IMR-90 (cell line): Measurements from ENCODE around the gene DHRS3. TPM values are rescaled to one million over a fixed set of nuclear protein-coding genes. Genes with fewer than 3 reads are reported as not detected.

ENCODE experiments used
- ATAC-seq: fragments of 200-7000 bp; cut with Tn5 transposase; 2 replicates; pipeline ENCODE4 v1.9.1; 2020; ENCODE audit warnings: low read depth, mild to moderate bottlenecking, moderate library complexity
- BruUV-seq: library from RNA; stranded (reverse); fragments of 400-500 nt; replicated peaks from 2 replicates; lab custom pipeline; 2021; lab: Mats Ljungman, UMichigan
- CTCF ChIA-PET: fragments of 300-600 bp; formaldehyde crosslinking; extraction: SDS; loops from one replicate; lab custom pipeline; 2021; ENCODE audit warnings: antibody characterized with exemption; lab: Yijun Ruan, JAX
- POLR2A ChIA-PET: fragments of 300-600 bp; sonication (Branson Sonifier 250); formaldehyde crosslinking; loops from one replicate; lab custom pipeline; 2022; ENCODE audit warnings: antibody characterized with exemption; ENCODE audit not compliant: unreplicated experiment; lab: Charles Lee
- DNase-seq: peaks from one replicate; pipeline ENCODE4 v3.0.0; 2013
- H2AFZ ChIP-seq: replicated peaks from 2 replicates; pipeline ENCODE3; 2013; ENCODE audit warnings: low read length, mild to moderate bottlenecking; ENCODE audit not compliant: poor library complexity
- H2AK5ac ChIP-seq: 2 replicates; pipeline ENCODE4 v1.6.1; 2013; ENCODE audit warnings: low read depth, low read length, inconsistent platforms
- H2AK9ac ChIP-seq: replicated peaks from 2 replicates; pipeline ENCODE3; 2013; ENCODE audit warnings: mild to moderate bottlenecking, low read depth, low read length, moderate library complexity; ENCODE audit not compliant: poor library complexity
- H2BK120ac ChIP-seq: 2 replicates; pipeline ENCODE4 v1.6.1; 2013; ENCODE audit warnings: low read depth, low read length, inconsistent platforms
- H2BK15ac ChIP-seq: 3 replicates; pipeline ENCODE4 v1.6.1; 2013; ENCODE audit warnings: low read depth, low read length, inconsistent platforms
- H2BK20ac ChIP-seq: 2 replicates; pipeline ENCODE4 v1.6.1; 2013; ENCODE audit warnings: low read depth, mild to moderate bottlenecking, inconsistent platforms, low read length, moderate library complexity
- H2BK5ac ChIP-seq: 2 replicates; pipeline ENCODE4 v1.6.1; 2013; ENCODE audit warnings: mild to moderate bottlenecking, low read depth, low read length, inconsistent platforms; ENCODE audit not compliant: poor library complexity, severe bottlenecking
- H3K14ac ChIP-seq: replicated peaks from 2 replicates; pipeline ENCODE4 v1.6.1; 2013; ENCODE audit warnings: low read depth, low read length, inconsistent platforms
- H3K18ac ChIP-seq: 2 replicates; pipeline ENCODE4 v1.6.1; 2013; ENCODE audit warnings: low read depth, low read length, control low read depth
- H3K23ac ChIP-seq: 2 replicates; pipeline ENCODE4 v1.6.1; 2013; ENCODE audit warnings: low read depth, low read length, inconsistent platforms
- H3K27ac ChIP-seq: 2 replicates; pipeline ENCODE4 v1.5.1; 2013; ENCODE audit warnings: mild to moderate bottlenecking, control low read depth, low read length; ENCODE audit not compliant: insufficient read depth
- H3K27me3 ChIP-seq: 2 replicates; pipeline ENCODE4 v1.6.1; 2013; ENCODE audit warnings: low read length; ENCODE audit not compliant: control insufficient read depth, insufficient read depth
- H3K36me3 ChIP-seq: 2 replicates; pipeline ENCODE4 v1.6.1; 2013; ENCODE audit warnings: low read length, mixed read lengths; ENCODE audit not compliant: control insufficient read depth, insufficient read depth
- H3K4ac ChIP-seq: 2 replicates; pipeline ENCODE4 v1.6.1; 2013; ENCODE audit warnings: low read depth, low read length, inconsistent platforms
- H3K4me1 ChIP-seq: 2 replicates; pipeline ENCODE4 v1.6.1; 2013; ENCODE audit warnings: low read length, mixed read lengths; ENCODE audit not compliant: control insufficient read depth, insufficient read depth
- H3K4me2 ChIP-seq: 2 replicates; pipeline ENCODE4 v1.6.1; 2013; ENCODE audit warnings: low read depth, mild to moderate bottlenecking, control low read depth, low read length, moderate library complexity
- H3K4me3 ChIP-seq: 2 replicates; pipeline ENCODE4 v1.5.1; 2013; ENCODE audit warnings: low read depth, mild to moderate bottlenecking, control low read depth, low read length, moderate library complexity; ENCODE audit not compliant: insufficient read depth
- H3K56ac ChIP-seq: 2 replicates; pipeline ENCODE4 v1.6.1; 2013; ENCODE audit warnings: low read length, inconsistent platforms; ENCODE audit not compliant: insufficient read depth; ENCODE audit errors: extremely low read depth
- H3K79me1 ChIP-seq, 2 experiments: 2 replicates each; pipeline ENCODE4 v1.6.1; 2013; ENCODE audit warnings: low read length in 2 of 2, inconsistent platforms in 1 of 2, low read depth in 1 of 2
- H3K9ac ChIP-seq: 2 replicates; pipeline ENCODE4 v1.6.1; 2013; ENCODE audit warnings: low read depth, low read length, control low read depth
- H3K9me1 ChIP-seq: 2 replicates; pipeline ENCODE4 v1.6.1; 2013; ENCODE audit warnings: low read length, inconsistent platforms; ENCODE audit not compliant: insufficient read depth
- H3K9me3 ChIP-seq: 2 replicates; pipeline ENCODE4 v1.6.1; 2013; ENCODE audit warnings: low read length; ENCODE audit not compliant: control insufficient read depth, insufficient read depth
- H4K20me1 ChIP-seq: 2 replicates; pipeline ENCODE4 v1.6.1; 2013; ENCODE audit warnings: low read length, inconsistent platforms; ENCODE audit not compliant: insufficient read depth
- H4K5ac ChIP-seq: 2 replicates; pipeline ENCODE4 v1.6.1; 2013; ENCODE audit warnings: mild to moderate bottlenecking, low read depth, low read length, control low read depth
- H4K8ac ChIP-seq, 2 experiments: 2 replicates each; pipeline ENCODE4 v1.6.1; 2013; ENCODE audit warnings: low read depth in 2 of 2, low read length in 2 of 2, control low read depth in 1 of 2, inconsistent platforms in 1 of 2
- H4K91ac ChIP-seq: 2 replicates; pipeline ENCODE4 v1.6.1; 2013; ENCODE audit warnings: low read depth, low read length, inconsistent platforms; ENCODE audit not compliant: insufficient read depth
- CEBPB ChIP-seq: IDR thresholded peaks from 2 replicates; pipeline ENCODE4 v1.6.1; 2012; ENCODE audit warnings: low read depth, low read length, improper control_type of control experiment
- CHD1 ChIP-seq: IDR thresholded peaks from 2 replicates; pipeline ENCODE4 v1.6.1; 2012; ENCODE audit warnings: low read depth, low read length, improper control_type of control experiment
- FOS ChIP-seq: fragments of 150-350 bp; IDR thresholded peaks from 2 replicates; pipeline ENCODE4 v1.6.1; 2016; ENCODE audit warnings: low read depth, low read length
- MAFK ChIP-seq: IDR thresholded peaks from 2 replicates; pipeline ENCODE4 v1.6.1; 2012; ENCODE audit warnings: low read depth, low read length, improper control_type of control experiment
- MAZ ChIP-seq: IDR thresholded peaks from 2 replicates; pipeline ENCODE4 v1.6.1; 2012; ENCODE audit warnings: low read depth, mild to moderate bottlenecking, low read length, improper control_type of control experiment, moderate library complexity, borderline replicate concordance
- MXI1 ChIP-seq: IDR thresholded peaks from 2 replicates; pipeline ENCODE4 v1.6.1; 2012; ENCODE audit warnings: low read depth, mild to moderate bottlenecking, low read length, moderate library complexity, borderline replicate concordance
- NFE2L2 ChIP-seq: fragments of 150-350 bp; IDR thresholded peaks from 2 replicates; pipeline ENCODE4 v1.6.1; 2016; ENCODE audit warnings: low read depth, mild to moderate bottlenecking, low read length
- RCOR1 ChIP-seq: IDR thresholded peaks from 2 replicates; pipeline ENCODE4 v1.6.1; 2012; ENCODE audit warnings: mild to moderate bottlenecking, low read length, improper control_type of control experiment; ENCODE audit not compliant: insufficient replicate concordance
- RFX5 ChIP-seq: IDR thresholded peaks from 2 replicates; pipeline ENCODE4 v1.8.0; 2012; ENCODE audit warnings: low read depth, mild to moderate bottlenecking, low read length, moderate library complexity
- SMC3 ChIP-seq: fragments of 150-350 bp; IDR thresholded peaks from 2 replicates; pipeline ENCODE4 v1.6.1; 2016; ENCODE audit warnings: low read depth, mild to moderate bottlenecking, antibody characterized with exemption, low read length, moderate library complexity
- USF2 ChIP-seq: fragments of 150-350 bp; IDR thresholded peaks from 2 replicates; pipeline ENCODE4 v1.6.1; 2017; ENCODE audit warnings: mild to moderate bottlenecking, antibody characterized with exemption, low read length, low read depth
- WGBS, 2 experiments: methylation state at CpG; one replicate each; pipeline versions ENCODE4 v1.1.5 to v1.1.7; 2013; ENCODE audit warnings: missing lambda C conversion rate in 2 of 2; ENCODE audit not compliant: insufficient read length in 1 of 2; ENCODE audit errors: extremely low coverage in 2 of 2; 5-methylcytosine and 5-hydroxymethylcytosine counted together
- dilution Hi-C: fragments of 300-500 bp; cut with HindIII; formaldehyde crosslinking; loops from one replicate; pipeline ENCODE4 v1.14.3; 2018; ENCODE audit warnings: low sequenced_read_pairs; ENCODE audit not compliant: unreplicated experiment
- in situ Hi-C: fragments of 300-500 bp; cut with MboI; formaldehyde crosslinking; loops from 3 replicates; pipeline ENCODE4 v1.14.3; 2019; ENCODE audit warnings: low sequenced_read_pairs, inconsistent platforms, mixed read lengths
- intact Hi-C: fragments of 100-400 bp; cut with micrococcal nuclease; formaldehyde crosslinking; loops from 2 replicates; pipeline ENCODE4 v1.10.0; 2022
- polyA plus RNA-seq, 3 experiments: library from polyadenylated mRNA; depleted of rRNA; stranded (reverse); fragments of >200 nt; gene quantifications; 2 replicates each; pipeline ENCODE4 v1.2.3, GENCODE V29; 2012; ENCODE audit warnings: low replicate concordance in 1 of 3
- total RNA-seq: library from RNA; depleted of rRNA; stranded (reverse); fragments of >200 nt; gene quantifications from 2 replicates; pipeline ENCODE4 v1.2.3, GENCODE V29; 2012
- TF ChIP-seq, protein P1 (sequence below): conservative IDR thresholded peaks from 2 replicates; pipeline ENCODE4 v1.5.1; 2012; ENCODE audit warnings: mild to moderate bottlenecking, low read depth, low read length, improper control_type of control experiment
- TF ChIP-seq, protein P2 (sequence below): fragments of 150-350 bp; IDR thresholded peaks from 2 replicates; pipeline ENCODE4 v1.6.1; 2016; ENCODE audit warnings: low read depth, mild to moderate bottlenecking, low read length, moderate library complexity, borderline replicate concordance

Gene DHRS3
- total and polyA plus RNA-seq, 2 of the 4 experiments (the other 2 are of a cell fraction) = 11.2 to 14.5 TPM

GRCh38 chr1:12531179-12531499 lies 86.9 kb downstream of the DHRS3 start:
- CTCF ChIA-PET = no interaction called here
- Histone ChIP-seq H3K79me1 (no peaks in the 10 kb centered on the region), H3K4me1 (peaks cover 4% of the 10 kb centered on the region), H3K18ac (no peak overlapping the region), H3K23ac (no peak overlapping the region), H4K20me1 (no peaks in the 10 kb centered on the region), H4K8ac (no peak overlapping the region), H3K27ac (no peak overlapping the region), H3K4ac (no peak overlapping the region), H2AK9ac (no peak overlapping the region), H2BK120ac (no peak overlapping the region), H3K56ac (no peak overlapping the region), H3K9ac (no peak overlapping the region), H3K4me3 (no peak overlapping the region), H3K36me3 (no peaks in the 10 kb centered on the region), H4K5ac (no peak overlapping the region), H3K4me2 (no peak overlapping the region), H3K9me3 (no peaks in the 10 kb centered on the region), H2BK15ac (no peak overlapping the region), H3K27me3 (no peaks in the 10 kb centered on the region), H2BK5ac (no peak overlapping the region), H3K14ac (no peak overlapping the region), H3K9me1 (0 out of 2 replicates have a peak, but pooled peaks cover 4% of the 10 kb centered on the region), H2AK5ac (no peak overlapping the region), H2AFZ (no peak overlapping the region), H4K91ac (no peak overlapping the region), H2BK20ac (no peak overlapping the region)
- in situ Hi-C loops (no loop called here), intact Hi-C loops (no loop called here), dilution Hi-C loops (no loop called here)
- POLR2A ChIA-PET = no interaction called here
- ATAC-seq (no peak), DNase-seq (no peak)
- no TSS peak for BruUV-seq
- WGBS, 2 experiments = 80% methylated on average over 1 of the region's 1 CpG; no CpG with 5 or more reads in 1 of the 2 experiments
- no peak for TF ChIP-seq MAZ
- TF ChIP-seq, protein P1, sequence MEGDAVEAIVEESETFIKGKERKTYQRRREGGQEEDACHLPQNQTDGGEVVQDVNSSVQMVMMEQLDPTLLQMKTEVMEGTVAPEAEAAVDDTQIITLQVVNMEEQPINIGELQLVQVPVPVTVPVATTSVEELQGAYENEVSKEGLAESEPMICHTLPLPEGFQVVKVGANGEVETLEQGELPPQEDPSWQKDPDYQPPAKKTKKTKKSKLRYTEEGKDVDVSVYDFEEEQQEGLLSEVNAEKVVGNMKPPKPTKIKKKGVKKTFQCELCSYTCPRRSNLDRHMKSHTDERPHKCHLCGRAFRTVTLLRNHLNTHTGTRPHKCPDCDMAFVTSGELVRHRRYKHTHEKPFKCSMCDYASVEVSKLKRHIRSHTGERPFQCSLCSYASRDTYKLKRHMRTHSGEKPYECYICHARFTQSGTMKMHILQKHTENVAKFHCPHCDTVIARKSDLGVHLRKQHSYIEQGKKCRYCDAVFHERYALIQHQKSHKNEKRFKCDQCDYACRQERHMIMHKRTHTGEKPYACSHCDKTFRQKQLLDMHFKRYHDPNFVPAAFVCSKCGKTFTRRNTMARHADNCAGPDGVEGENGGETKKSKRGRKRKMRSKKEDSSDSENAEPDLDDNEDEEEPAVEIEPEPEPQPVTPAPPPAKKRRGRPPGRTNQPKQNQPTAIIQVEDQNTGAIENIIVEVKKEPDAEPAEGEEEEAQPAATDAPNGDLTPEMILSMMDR = no peak
- TF ChIP-seq CEBPB = no peak
- TF ChIP-seq, protein P2, sequence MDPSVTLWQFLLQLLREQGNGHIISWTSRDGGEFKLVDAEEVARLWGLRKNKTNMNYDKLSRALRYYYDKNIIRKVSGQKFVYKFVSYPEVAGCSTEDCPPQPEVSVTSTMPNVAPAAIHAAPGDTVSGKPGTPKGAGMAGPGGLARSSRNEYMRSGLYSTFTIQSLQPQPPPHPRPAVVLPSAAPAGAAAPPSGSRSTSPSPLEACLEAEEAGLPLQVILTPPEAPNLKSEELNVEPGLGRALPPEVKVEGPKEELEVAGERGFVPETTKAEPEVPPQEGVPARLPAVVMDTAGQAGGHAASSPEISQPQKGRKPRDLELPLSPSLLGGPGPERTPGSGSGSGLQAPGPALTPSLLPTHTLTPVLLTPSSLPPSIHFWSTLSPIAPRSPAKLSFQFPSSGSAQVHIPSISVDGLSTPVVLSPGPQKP = no peak
- TF ChIP-seq FOS = no peak
- no peak for TF ChIP-seq CHD1
- no peak for TF ChIP-seq SMC3
- no peak for TF ChIP-seq MAFK
- TF ChIP-seq RCOR1 = no peak
- TF ChIP-seq USF2 = no peak
- no peak for TF ChIP-seq RFX5
- no peak for TF ChIP-seq MXI1
- no peak for TF ChIP-seq NFE2L2
